ENCODE data around the gene OPHN1. TPM values are rescaled to one million over a fixed set of nuclear protein-coding genes. Genes with fewer than 3 reads are reported as not detected.

OPHN1 gene
- total RNA-seq = under 1 TPM; 0.02 TPM

GRCh38 chrX:68433155-68433980 is at the start of gene OPHN1:
TSS of gene OPHN1 (minus strand) at chrX:68433495. CDS start at chrX:68433020, 475 bp downstream.
- ChIA-PET CTCF (no interaction called here), POLR2A (no interaction called here)

- ChIA-PET CTCF (no interaction called here), POLR2A (no interaction called here)
Observed at GRCh38 chrX:68480969-68481368, 47.7 kb upstream of the OPHN1 start.

GRCh38 chrX:68464796-68465195 is 31.5 kb upstream of the OPHN1 start:
- ChIA-PET POLR2A (no interaction called here), CTCF (no interaction called here)

- POLR2A ChIA-PET = no interaction called here
- CTCF ChIA-PET = no interaction called here
Observed at GRCh38 chrX:68463880-68464279, 30.6 kb upstream of the OPHN1 start.

- ChIA-PET CTCF (no interaction called here), POLR2A (no interaction called here)
Observed at GRCh38 chrX:68462653-68463052, 29.4 kb upstream of the OPHN1 start.

- POLR2A ChIA-PET = no interaction called here
- CTCF ChIA-PET = no interaction called here
Observed at GRCh38 chrX:68462197-68462596, 28.9 kb upstream of the OPHN1 start.

- CTCF ChIA-PET = no interaction called here
- POLR2A ChIA-PET = no interaction called here
Observed at GRCh38 chrX:68461576-68461975, 28.3 kb upstream of the OPHN1 start.

- POLR2A ChIA-PET = no interaction called here
- CTCF ChIA-PET = no interaction called here
Observed at GRCh38 chrX:68461093-68461492, 27.8 kb upstream of the OPHN1 start.

GRCh38 chrX:68455151-68455510 is 21.8 kb upstream of the OPHN1 start:
- ChIA-PET POLR2A (no interaction called here), CTCF (no interaction called here)

GRCh38 chrX:68454476-68455150 is 21.3 kb upstream of the OPHN1 start:
- POLR2A ChIA-PET = no interaction called here
- CTCF ChIA-PET = no interaction called here

GRCh38 chrX:68451720-68452119 is 18.4 kb upstream of the OPHN1 start:
- POLR2A ChIA-PET = no interaction called here

GRCh38 chrX:68443155-68443868 is 10.0 kb upstream of the OPHN1 start:
- CTCF ChIA-PET = no interaction called here
- POLR2A ChIA-PET = no interaction called here

More at GRCh38 chrX:68451720-68452119, 18.4 kb upstream of the OPHN1 start:
- CTCF ChIA-PET = no interaction called here

GRCh38 chrX:68440940-68441339 is 7.6 kb upstream of the OPHN1 start:
- POLR2A ChIA-PET = no interaction called here

GRCh38 chrX:68440442-68440841 is 7.1 kb upstream of the OPHN1 start:
- CTCF ChIA-PET = no interaction called here
- POLR2A ChIA-PET = no interaction called here

More at GRCh38 chrX:68440940-68441339, 7.6 kb upstream of the OPHN1 start:
- CTCF ChIA-PET = no interaction called here

- CTCF ChIA-PET = no interaction called here
- POLR2A ChIA-PET = no interaction called here
Observed at GRCh38 chrX:68439341-68439740, 6.0 kb upstream of the OPHN1 start.

GRCh38 chrX:68438575-68438974 is 5.3 kb upstream of the OPHN1 start:
- ChIA-PET POLR2A (no interaction called here), CTCF (no interaction called here)

GRCh38 chrX:68433981-68434299 is 645 bp upstream of the OPHN1 start:
- ChIA-PET CTCF (no interaction called here), POLR2A (no interaction called here)

GRCh38 chrX:68432648-68433047 is 647 bp downstream of the OPHN1 start:
- POLR2A ChIA-PET = no interaction called here
- CTCF ChIA-PET = no interaction called here

GRCh38 chrX:68431836-68432235 is 1.5 kb downstream of the OPHN1 start:
- ChIA-PET CTCF (no interaction called here), POLR2A (no interaction called here)

GRCh38 chrX:68429216-68429615 is 4.1 kb downstream of the OPHN1 start:
- POLR2A ChIA-PET = no interaction called here

GRCh38 chrX:68428431-68428830 is 4.9 kb downstream of the OPHN1 start:
- CTCF ChIA-PET = no interaction called here
- POLR2A ChIA-PET = no interaction called here

More at GRCh38 chrX:68429216-68429615, 4.1 kb downstream of the OPHN1 start:
- CTCF ChIA-PET = no interaction called here
